ENCODE results near the gene ARHGAP8.

Gene ARHGAP8

GRCh38 chr22:44865193-44866057 lies 113.0 kb downstream of the ARHGAP8 start:
- no peak for DNase-seq

GRCh38 chr22:44869196-44869595 lies 116.8 kb downstream of the ARHGAP8 start:
- no peak for DNase-seq

- DNase-seq, result no peak
Measured at GRCh38 chr22:44870021-44870420, 117.6 kb downstream of the ARHGAP8 start.

- DNase-seq, result no peak
Measured at GRCh38 chr22:44871782-44872181, 119.4 kb downstream of the ARHGAP8 start.

- DNase-seq, result no peak
Measured at GRCh38 chr22:44876921-44877320, 124.5 kb downstream of the ARHGAP8 start.

- no peak for DNase-seq
Measured at GRCh38 chr22:44878483-44879300, 126.3 kb downstream of the ARHGAP8 start.

- DNase-seq, result no peak
Measured at GRCh38 chr22:44879301-44879680, 126.9 kb downstream of the ARHGAP8 start.

GRCh38 chr22:44880610-44881290 lies 128.4 kb downstream of the ARHGAP8 start:
- DNase-seq, result no peak

- DNase-seq, result no peak
Measured at GRCh38 chr22:44881624-44882023, 129.2 kb downstream of the ARHGAP8 start.

- no peak for DNase-seq
Measured at GRCh38 chr22:44882226-44882905, 130.0 kb downstream of the ARHGAP8 start.

- DNase-seq, result no peak
Measured at GRCh38 chr22:44883011-44883421, 130.6 kb downstream of the ARHGAP8 start.

GRCh38 chr22:44884562-44884961 lies 132.2 kb downstream of the ARHGAP8 start:
- DNase-seq, result no peak

GRCh38 chr22:44884968-44885805 lies 132.8 kb downstream of the ARHGAP8 start:
- DNase-seq, result no peak

- no peak for DNase-seq
Measured at GRCh38 chr22:44885806-44886360, 133.5 kb downstream of the ARHGAP8 start.

GRCh38 chr22:44887941-44888366 lies 135.6 kb downstream of the ARHGAP8 start:
- DNase-seq, result no peak

- DNase-seq, result no peak
Measured at GRCh38 chr22:44888491-44889254, 136.3 kb downstream of the ARHGAP8 start.

GRCh38 chr22:44889255-44889878 lies 137.0 kb downstream of the ARHGAP8 start:
- DNase-seq, result no peak

GRCh38 chr22:44890416-44891292 lies 138.3 kb downstream of the ARHGAP8 start:
- DNase-seq, result no peak

GRCh38 chr22:44891293-44891747 lies 138.9 kb downstream of the ARHGAP8 start:
- no peak for DNase-seq
